A549 (cell line): ENCODE data around the gene DCXR. TPM values are rescaled to one million over a fixed set of nuclear protein-coding genes. Genes with fewer than 3 reads are reported as not detected.

Experiments
- ATAC-seq, 2 experiments: fragments of 200-7000 bp in 1 of 2; fragments of >200 bp in 1 of 2; cut with Nextera tagmentation in 1 of 2; cut with Tn5 transposase in 1 of 2; 3 replicates each; pipeline versions ENCODE4 v1.8.0 to v1.9.1; 2018 to 2020; ENCODE audit warnings: mild to moderate bottlenecking in 1 of 2, moderate library complexity in 1 of 2
- CTCF ChIA-PET: fragments of 300-600 bp; sonication (Branson Sonifier 250); formaldehyde crosslinking; extraction: SDS; loops from one replicate; lab custom pipeline; 2021; ENCODE audit warnings: antibody characterized with exemption, inconsistent platforms; lab: Yijun Ruan, JAX
- POLR2A ChIA-PET: fragments of 350-600 bp; formaldehyde crosslinking; extraction: SDS; loops from one replicate; lab custom pipeline; 2021; ENCODE audit warnings: antibody characterized with exemption, inconsistent platforms; lab: Yijun Ruan, JAX
- DNase-seq, 2 experiments: peaks; one replicate each; pipeline versions ENCODE4 v3.0.0 to v3.0.0-alpha.2; 2011 to 2016; ENCODE audit warnings: low read depth in 1 of 2, low spot score in 1 of 2
- FAIRE-seq: peaks from 2 replicates; lab custom pipeline; 2011; peaks lifted over from hg19 to GRCh38; lab: Jason Lieb, UNC
- H3K27ac ChIP-seq, 2 experiments: fragments of >200 bp; sonication (Bioruptor Twin); formaldehyde crosslinking; 3 replicates each; pipeline ENCODE4 v1.5.1; 2016 to 2017
- H3K4me1 ChIP-seq: fragments of >200 bp; sonication (Bioruptor Twin); formaldehyde crosslinking; 3 replicates; pipeline ENCODE4 v1.6.1; 2016
- H3K4me2 ChIP-seq: fragments of >200 bp; sonication (Bioruptor Twin); formaldehyde crosslinking; 3 replicates; pipeline ENCODE4 v1.6.1; 2016
- H3K4me3 ChIP-seq: fragments of >200 bp; sonication (Bioruptor Twin); formaldehyde crosslinking; 3 replicates; pipeline ENCODE4 v1.5.1; 2016
- H3K9me3 ChIP-seq: fragments of >200 bp; sonication (Bioruptor Twin); formaldehyde crosslinking; 3 replicates; pipeline ENCODE4 v1.6.1; 2016
- BHLHE40 ChIP-seq: IDR thresholded peaks from 2 replicates; pipeline ENCODE4 v1.6.1; 2012; ENCODE audit warnings: low read depth, low read length, inconsistent platforms
- CBX8 ChIP-seq: fragments of 200-600 bp; sonication (generic); IDR thresholded peaks from 2 replicates; pipeline ENCODE4 v1.6.1; 2016
- CEBPB ChIP-seq, 2 experiments: fragments of >200 bp in 1 of 2; sonication (Bioruptor Twin) in 1 of 2; formaldehyde crosslinking in 1 of 2; IDR thresholded peaks; 2 replicates each; pipeline ENCODE4 v1.6.1; 2012 to 2016
- CHD4 ChIP-seq: fragments of 200-600 bp; sonication (generic); IDR thresholded peaks from 2 replicates; pipeline ENCODE4 v1.6.1; 2016; ENCODE audit warnings: antibody characterized with exemption, mild to moderate bottlenecking, borderline replicate concordance
- EHF ChIP-seq: fragments of 250-450 bp; sonication (Bioruptor Pico); IDR thresholded peaks from 2 replicates; pipeline ENCODE4 v1.5.0; 2020; ENCODE audit warnings: mild to moderate bottlenecking
- FOSB ChIP-seq: fragments of 250-450 bp; sonication (Bioruptor Pico); IDR thresholded peaks from 2 replicates; pipeline ENCODE4 v1.5.0; 2020; ENCODE audit warnings: mild to moderate bottlenecking, moderate library complexity
- FOSL2 ChIP-seq, 2 experiments: fragments of 450-650 bp in 1 of 2; fragments of >200 bp in 1 of 2; sonication (Bioruptor Twin) in 1 of 2; formaldehyde crosslinking; IDR thresholded peaks; 2 replicates each; pipeline versions ENCODE4 v1.5.0 to v1.6.1; 2016 to 2020; ENCODE audit warnings: mild to moderate bottlenecking in 1 of 2, moderate library complexity in 1 of 2
- HDAC2 ChIP-seq: fragments of 200-600 bp; sonication (generic); IDR thresholded peaks from 2 replicates; pipeline ENCODE4 v1.6.1; 2016
- HOXA7 ChIP-seq: fragments of 250-450 bp; sonication (Bioruptor Pico); IDR thresholded peaks from 2 replicates; pipeline ENCODE4 v1.5.0; 2020; ENCODE audit warnings: mild to moderate bottlenecking, moderate library complexity
- HOXB13 ChIP-seq: fragments of 250-450 bp; sonication (Bioruptor Pico); IDR thresholded peaks from 2 replicates; pipeline ENCODE4 v1.5.0; 2020; ENCODE audit warnings: low read depth, mild to moderate bottlenecking, moderate library complexity
- HOXB5 ChIP-seq: fragments of 250-450 bp; sonication (Bioruptor Pico); IDR thresholded peaks from 2 replicates; pipeline ENCODE4 v1.5.0; 2020; ENCODE audit warnings: mild to moderate bottlenecking, moderate library complexity
- JUN ChIP-seq, 2 experiments: fragments of >200 bp; sonication (Bioruptor Twin); formaldehyde crosslinking; IDR thresholded peaks; 2 replicates in 1 of 2; 3 replicates in 1 of 2; pipeline ENCODE4 v1.6.1; 2016 to 2017
- KDM1A ChIP-seq: fragments of 200-600 bp; sonication (generic); IDR thresholded peaks from 2 replicates; pipeline ENCODE4 v1.6.1; 2016; ENCODE audit warnings: low read depth, mild to moderate bottlenecking
- MAFK ChIP-seq: fragments of 450-650 bp; IDR thresholded peaks from 2 replicates; pipeline ENCODE4 v1.6.1; 2014; ENCODE audit not compliant: partially characterized antibody
- MAX ChIP-seq: IDR thresholded peaks from 2 replicates; pipeline ENCODE4 v1.6.1; 2012
- MAZ ChIP-seq: fragments of 150-350 bp; IDR thresholded peaks from 2 replicates; pipeline ENCODE4 v1.6.1; 2014; ENCODE audit warnings: antibody characterized with exemption, low read depth, low read length, borderline replicate concordance
- MYC ChIP-seq: IDR thresholded peaks from 2 replicates; pipeline ENCODE4 v1.6.1; 2012; ENCODE audit warnings: mild to moderate bottlenecking, inconsistent platforms, low read length, improper control_type of control experiment, borderline replicate concordance
- NR3C1 ChIP-seq: fragments of >200 bp; sonication (Bioruptor Twin); formaldehyde crosslinking; IDR thresholded peaks from 3 replicates; pipeline ENCODE4 v1.6.1; 2017
- PHF8 ChIP-seq: fragments of 200-600 bp; sonication (generic); IDR thresholded peaks from 2 replicates; pipeline ENCODE4 v1.6.1; 2016; ENCODE audit warnings: low read depth, mild to moderate bottlenecking, antibody characterized with exemption, moderate library complexity, borderline replicate concordance
- RAD21 ChIP-seq, 2 experiments: fragments of >200 bp in 1 of 2; sonication (Bioruptor Twin) in 1 of 2; formaldehyde crosslinking in 1 of 2; IDR thresholded peaks in 1 of 2; conservative IDR thresholded peaks in 1 of 2; 2 replicates in 1 of 2; 3 replicates in 1 of 2; pipeline ENCODE4 v1.6.1; 2012 to 2018; ENCODE audit warnings: inconsistent platforms in 1 of 2
- RFX5 ChIP-seq: fragments of 450-650 bp; IDR thresholded peaks from 2 replicates; pipeline ENCODE4 v1.7.1; 2014; ENCODE audit warnings: antibody characterized with exemption, mild to moderate bottlenecking, moderate library complexity
- SREBF2 ChIP-seq: fragments of 450-650 bp; IDR thresholded peaks from 2 replicates; pipeline ENCODE4 v1.6.1; 2014; ENCODE audit warnings: mild to moderate bottlenecking, moderate library complexity
- TFCP2L1 ChIP-seq: fragments of 250-450 bp; sonication (Bioruptor Pico); IDR thresholded peaks from 2 replicates; pipeline ENCODE4 v1.5.0; 2021; ENCODE audit warnings: mild to moderate bottlenecking
- ZC3H11A ChIP-seq: fragments of 450-650 bp; IDR thresholded peaks from 2 replicates; pipeline ENCODE4 v1.6.1; 2014; ENCODE audit warnings: antibody characterized with exemption, mild to moderate bottlenecking
- ZFP36 ChIP-seq: fragments of 450-650 bp; IDR thresholded peaks from 2 replicates; pipeline ENCODE4 v1.6.1; 2014; ENCODE audit warnings: borderline replicate concordance; ENCODE audit not compliant: partially characterized antibody
- WGBS: methylation state at CpG from one replicate; pipeline ENCODE4 v1.1.6; 2017; ENCODE audit errors: missing lambda C conversion rate; 5-methylcytosine and 5-hydroxymethylcytosine counted together
- polyA plus RNA-seq, 4 experiments: library from polyadenylated mRNA; depleted of rRNA in 3 of 4; stranded (reverse); fragments of >200 nt; fragmentation: RNase III in 1 of 4; extraction: RNeasy Plus Mini Kit Qiagen cat#74134 plus additional on column Dnase treatment in 1 of 4; gene quantifications; 2 replicates in 3 of 4; 3 replicates in 1 of 4; pipeline ENCODE4 v1.2.3, GENCODE V29; 2011 to 2017
- TF ChIP-seq, protein P1 (sequence below): fragments of >200 bp; sonication (Bioruptor Twin); formaldehyde crosslinking; IDR thresholded peaks from 2 replicates; pipeline ENCODE4 v1.6.1; 2016
- TF ChIP-seq, protein P2 (sequence below): fragments of 150-350 bp; IDR thresholded peaks from 2 replicates; pipeline ENCODE4 v1.6.1; 2014; ENCODE audit warnings: low read depth, mild to moderate bottlenecking, low read length
- TF ChIP-seq, protein P3 (sequence below): fragments of 450-650 bp; IDR thresholded peaks from 2 replicates; pipeline ENCODE4 v1.6.1; 2014; ENCODE audit warnings: antibody characterized with exemption
- TF ChIP-seq, protein P4 (sequence below): IDR thresholded peaks from 2 replicates; pipeline ENCODE4 v1.6.1; 2012
- TF ChIP-seq, protein P5 (sequence below): fragments of 250-450 bp; sonication (Bioruptor Pico); IDR thresholded peaks from 2 replicates; pipeline ENCODE4 v1.5.0; 2021; ENCODE audit warnings: mild to moderate bottlenecking, moderate library complexity, borderline replicate concordance

Gene DCXR
- polyA plus RNA-seq, 2 of the 4 experiments (the other 2 are of a cell fraction): 39.3 to 70.7 TPM

GRCh38 chr17:82083009-82083408 lies 45.5 kb upstream of the DCXR start:
- 94% methylated on average over 22 of the region's 24 CpGs for WGBS
- Histone ChIP-seq H3K4me3 (no peak overlapping the region), H3K4me1 (no peaks in the 10 kb centered on the region), H3K27ac (no peak overlapping the region), H3K9me3 (no peaks in the 10 kb centered on the region), H3K4me2 (no peak overlapping the region)
- ChIA-PET CTCF (interaction anchor here (0.6 kb wide), 1 partner anchor 122 kb away, joined by 3 read pairs; the partner anchor contains the start of gene NOTUM), POLR2A (no interaction called here)
- ATAC-seq (no peak), DNase-seq (no peak), FAIRE-seq (no peak)
- TF ChIP-seq HOXA7 (CRISPR knock-in tag): no peak
- no peak for TF ChIP-seq NR3C1
- TF ChIP-seq MAFK: no peak
- TF ChIP-seq, protein P1, sequence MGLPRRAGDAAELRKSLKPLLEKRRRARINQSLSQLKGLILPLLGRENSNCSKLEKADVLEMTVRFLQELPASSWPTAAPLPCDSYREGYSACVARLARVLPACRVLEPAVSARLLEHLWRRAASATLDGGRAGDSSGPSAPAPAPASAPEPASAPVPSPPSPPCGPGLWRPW: no peak
- no peak for TF ChIP-seq ZC3H11A
- no peak for TF ChIP-seq HDAC2
- TF ChIP-seq RAD21 (conservative IDR thresholded peaks at IDR 0.05 in 1 of 2, IDR thresholded peaks at IDR 0.05 in 1 of 2): no peak

DNA sequence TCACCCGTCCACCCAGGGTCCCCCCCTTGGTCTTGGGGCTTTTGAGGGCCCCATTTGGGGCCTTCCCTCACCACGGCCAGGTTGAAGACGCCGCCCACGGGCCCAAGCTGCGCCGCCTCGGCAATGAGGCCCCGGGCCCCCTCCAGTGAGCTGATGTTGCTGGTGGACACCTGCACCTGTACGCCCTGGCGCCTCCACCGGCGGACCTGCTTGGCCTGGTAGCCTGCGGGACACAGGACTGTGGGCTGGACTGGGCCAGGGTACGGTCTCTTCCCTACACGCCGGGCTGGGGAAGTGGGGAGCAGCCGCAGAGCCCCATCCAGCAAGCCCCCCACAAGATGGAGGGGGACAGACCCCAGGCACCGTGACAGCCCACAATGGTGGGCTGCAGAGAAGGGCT lies 45.0 kb upstream of the DCXR start:
- no peak for FAIRE-seq
- no peak for TF ChIP-seq CHD4
- no peak for TF ChIP-seq ZFP36
- TF ChIP-seq KDM1A: no peak
- TF ChIP-seq, protein P2, sequence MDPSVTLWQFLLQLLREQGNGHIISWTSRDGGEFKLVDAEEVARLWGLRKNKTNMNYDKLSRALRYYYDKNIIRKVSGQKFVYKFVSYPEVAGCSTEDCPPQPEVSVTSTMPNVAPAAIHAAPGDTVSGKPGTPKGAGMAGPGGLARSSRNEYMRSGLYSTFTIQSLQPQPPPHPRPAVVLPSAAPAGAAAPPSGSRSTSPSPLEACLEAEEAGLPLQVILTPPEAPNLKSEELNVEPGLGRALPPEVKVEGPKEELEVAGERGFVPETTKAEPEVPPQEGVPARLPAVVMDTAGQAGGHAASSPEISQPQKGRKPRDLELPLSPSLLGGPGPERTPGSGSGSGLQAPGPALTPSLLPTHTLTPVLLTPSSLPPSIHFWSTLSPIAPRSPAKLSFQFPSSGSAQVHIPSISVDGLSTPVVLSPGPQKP: no peak
- TF ChIP-seq CBX8: no peak
- TF ChIP-seq BHLHE40: no peak
- TF ChIP-seq FOSB (CRISPR knock-in tag): no peak
- TF ChIP-seq HDAC2: no peak
- no peak for TF ChIP-seq ZC3H11A
- TF ChIP-seq CEBPB (IDR thresholded peaks at IDR 0.05): no peak
- no peak for TF ChIP-seq PHF8
- TF ChIP-seq HOXB13 (CRISPR knock-in tag): no peak
- no peak for TF ChIP-seq EHF (CRISPR knock-in tag)
- TF ChIP-seq HOXB5 (CRISPR knock-in tag): no peak
- no peak for TF ChIP-seq MAX
- no peak for TF ChIP-seq FOSL2 (IDR thresholded peaks at IDR 0.05)
- TF ChIP-seq FOSL2 (CRISPR knock-in tag; IDR thresholded peaks at IDR 0.05): no peak
- TF ChIP-seq TFCP2L1 (CRISPR knock-in tag): no peak
- TF ChIP-seq, all 56 proteins: peak for 0
- Histone ChIP-seq H3K4me1 (no peaks in the 10 kb centered on the region), H3K27ac (no peak overlapping the region), H3K4me3 (no peak overlapping the region), H3K9me3 (no peaks in the 10 kb centered on the region), H3K4me2 (no peak overlapping the region)
- 92% methylated on average over 7 of the region's 19 CpGs for WGBS
- CTCF ChIA-PET: interaction anchor here (0.6 to 3.4 kb wide), 4 partner anchors 16 to 121 kb away, joined by 3 to 21 read pairs (median 3); partner anchors contain the start of genes NOTUM and RAC3
- DNase-seq (no peak), ATAC-seq (no peak)
- POLR2A ChIA-PET: no interaction called here

- 92% methylated on average over 21 of the region's 22 CpGs for WGBS
- no peaks in the 10 kb centered on the region for H3K4me1 ChIP-seq
- no peak overlapping the region for H3K4me3 ChIP-seq
- ATAC-seq (no peak), FAIRE-seq (no peak), DNase-seq (no peak)
- ChIA-PET POLR2A (interaction anchor here (0.6 kb wide), 1 partner anchor 11 kb away, joined by 7 read pairs; no protein-coding TSS in a partner anchor), CTCF (interaction anchor here (0.8 to 3.4 kb wide), 5 partner anchors 15 to 52 kb away, joined by 3 to 21 read pairs (median 3); partner anchors contain the start of gene RAC3)
- no peak overlapping the region for H3K27ac ChIP-seq
- no peaks in the 10 kb centered on the region for H3K9me3 ChIP-seq
- H3K4me2 ChIP-seq: no peak overlapping the region
- TF ChIP-seq SREBF2: no peak
- no peak for TF ChIP-seq JUN (IDR thresholded peaks at IDR 0.05)
- no peak for TF ChIP-seq RFX5
- TF ChIP-seq, protein P3, sequence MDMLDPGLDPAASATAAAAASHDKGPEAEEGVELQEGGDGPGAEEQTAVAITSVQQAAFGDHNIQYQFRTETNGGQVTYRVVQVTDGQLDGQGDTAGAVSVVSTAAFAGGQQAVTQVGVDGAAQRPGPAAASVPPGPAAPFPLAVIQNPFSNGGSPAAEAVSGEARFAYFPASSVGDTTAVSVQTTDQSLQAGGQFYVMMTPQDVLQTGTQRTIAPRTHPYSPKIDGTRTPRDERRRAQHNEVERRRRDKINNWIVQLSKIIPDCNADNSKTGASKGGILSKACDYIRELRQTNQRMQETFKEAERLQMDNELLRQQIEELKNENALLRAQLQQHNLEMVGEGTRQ: no peak
- TF ChIP-seq KDM1A: no peak
- TF ChIP-seq ZFP36: no peak
- no peak for TF ChIP-seq EHF (CRISPR knock-in tag)
- TF ChIP-seq MYC: no peak
- TF ChIP-seq CHD4: no peak
- TF ChIP-seq, protein P4, sequence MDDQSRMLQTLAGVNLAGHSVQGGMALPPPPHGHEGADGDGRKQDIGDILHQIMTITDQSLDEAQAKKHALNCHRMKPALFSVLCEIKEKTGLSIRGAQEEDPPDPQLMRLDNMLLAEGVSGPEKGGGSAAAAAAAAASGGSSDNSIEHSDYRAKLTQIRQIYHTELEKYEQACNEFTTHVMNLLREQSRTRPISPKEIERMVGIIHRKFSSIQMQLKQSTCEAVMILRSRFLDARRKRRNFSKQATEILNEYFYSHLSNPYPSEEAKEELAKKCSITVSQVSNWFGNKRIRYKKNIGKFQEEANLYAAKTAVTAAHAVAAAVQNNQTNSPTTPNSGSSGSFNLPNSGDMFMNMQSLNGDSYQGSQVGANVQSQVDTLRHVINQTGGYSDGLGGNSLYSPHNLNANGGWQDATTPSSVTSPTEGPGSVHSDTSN: no peak
- TF ChIP-seq MAFK: no peak
- TF ChIP-seq MAZ: no peak
- TF ChIP-seq, protein P5, sequence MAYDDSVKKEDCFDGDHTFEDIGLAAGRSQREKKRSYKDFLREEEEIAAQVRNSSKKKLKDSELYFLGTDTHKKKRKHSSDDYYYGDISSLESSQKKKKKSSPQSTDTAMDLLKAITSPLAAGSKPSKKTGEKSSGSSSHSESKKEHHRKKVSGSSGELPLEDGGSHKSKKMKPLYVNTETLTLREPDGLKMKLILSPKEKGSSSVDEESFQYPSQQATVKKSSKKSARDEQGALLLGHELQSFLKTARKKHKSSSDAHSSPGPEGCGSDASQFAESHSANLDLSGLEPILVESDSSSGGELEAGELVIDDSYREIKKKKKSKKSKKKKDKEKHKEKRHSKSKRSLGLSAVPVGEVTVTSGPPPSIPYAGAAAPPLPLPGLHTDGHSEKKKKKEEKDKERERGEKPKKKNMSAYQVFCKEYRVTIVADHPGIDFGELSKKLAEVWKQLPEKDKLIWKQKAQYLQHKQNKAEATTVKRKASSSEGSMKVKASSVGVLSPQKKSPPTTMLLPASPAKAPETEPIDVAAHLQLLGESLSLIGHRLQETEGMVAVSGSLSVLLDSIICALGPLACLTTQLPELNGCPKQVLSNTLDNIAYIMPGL (CRISPR knock-in tag): no peak
- no peak for TF ChIP-seq NR3C1
- no peak for TF ChIP-seq CEBPB (IDR thresholded peaks at IDR 0.05)
Measured at GRCh38 chr17:82081966-82082365, 44.5 kb upstream of the DCXR start.
